ENCODE data around the gene PIGX. TPM values are rescaled to one million over a fixed set of nuclear protein-coding genes. Genes with fewer than 3 reads are reported as not detected.

Gene PIGX
- total RNA-seq, 2 donors from 2014 or later = 24.5 to 31.7 TPM

Other genes starting within 250 kb of the PIGX start
- 10 to 100 TPM; 22.1 to 23.9 TPM for gene RNF168, start 208.6 kb upstream of the PIGX start, total RNA-seq
- gene SMCO1, start 197.0 kb upstream of the PIGX start, total RNA-seq = not detected
- gene WDR53, start 143.8 kb upstream of the PIGX start, total RNA-seq = 1 to 10 TPM; 6.8 to 8.6 TPM
- 10 to 100 TPM in 1 of 2 donors, 1 to 10 TPM in 1; 9.2 to 10.1 TPM for gene FBXO45, start 143.7 kb upstream of the PIGX start, total RNA-seq
- gene NRROS, start 72.7 kb upstream of the PIGX start, total RNA-seq = 1 to 10 TPM; 1.3 to 4.0 TPM
- under 1 TPM; 0.43 to 0.78 TPM for gene CEP19, start 127 bp upstream of the PIGX start, total RNA-seq
- 10 to 100 TPM; 73.2 TPM for gene PAK2, start 27.5 kb downstream of the PIGX start, total RNA-seq
- gene SENP5, start 155.5 kb downstream of the PIGX start, total RNA-seq = 10 to 100 TPM; 26.9 to 31.7 TPM
- 10 to 100 TPM; 54.3 to 55.4 TPM for gene NCBP2, start 230.2 kb downstream of the PIGX start, total RNA-seq

Data from left colon (tissue), 2 donors.